Measurements from ENCODE around the gene HLCS.
"Not testable (repeated sequence)": the region's sequence is repeated elsewhere in the genome, so short reads cannot be mapped to it uniquely, and the experiment has no call there.

HLCS gene

DNA sequence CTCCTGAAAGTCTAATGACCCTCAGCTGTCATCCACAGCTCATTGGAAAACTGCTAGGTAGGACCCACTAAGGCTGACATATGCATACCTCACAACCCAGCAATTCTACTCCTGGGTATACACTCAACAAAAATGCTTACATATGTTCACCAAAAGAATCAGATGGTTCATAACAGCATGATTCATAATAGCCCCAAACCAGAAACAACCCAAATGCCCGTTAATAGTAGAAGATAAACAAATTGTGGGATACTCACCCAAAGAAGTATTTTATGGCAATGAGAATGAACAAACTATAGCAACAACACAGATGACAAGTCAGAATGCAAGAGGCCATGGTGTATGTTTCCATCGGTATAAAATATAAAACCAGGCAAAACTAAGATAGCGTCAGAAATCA lies 124.6 kb downstream of the HLCS start:
- CTCF ChIA-PET: interaction anchor here (0.6 kb wide), 1 partner anchor 74 kb away, joined by 4 read pairs; no protein-coding TSS in a partner anchor
- no peaks in the 10 kb centered on the region for H3K27me3 Mint-ChIP-seq

DNA sequence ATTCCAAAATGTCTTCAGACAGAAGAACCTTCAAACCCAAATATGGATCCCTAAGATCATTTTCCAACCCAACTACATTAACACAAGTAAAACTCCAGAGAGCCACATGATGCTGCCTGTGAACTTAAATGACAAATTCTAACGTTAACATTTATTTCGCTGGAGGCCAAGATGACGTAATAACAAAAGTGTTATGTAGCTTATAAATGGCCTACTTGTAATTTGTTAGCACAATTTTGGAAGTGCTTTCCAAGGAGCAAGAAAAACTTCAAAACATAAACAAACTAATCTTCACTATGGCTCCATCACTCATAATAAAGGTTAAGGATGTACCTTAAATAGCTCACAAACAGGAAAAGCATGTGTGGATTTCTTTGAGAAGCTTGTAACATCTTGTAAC lies 126.7 kb downstream of the HLCS start:
- DNase-seq: no peak
- Mint-ChIP-seq H3K4me1 (peaks cover 3% of the 10 kb centered on the region), H3K27me3 (no peaks in the 10 kb centered on the region), H3K4me3 (no peak overlapping the region), H3K27ac (no peak overlapping the region), H3K36me3 (no peaks in the 10 kb centered on the region), H3K9me3 (no peaks in the 10 kb centered on the region)
- CTCF ChIA-PET: no interaction called here

More for the DNA sequence above, 124.6 kb downstream of the HLCS start:
- peaks cover 3% of the 10 kb centered on the region for H3K4me1 Mint-ChIP-seq
- H3K36me3 Mint-ChIP-seq: no peaks in the 10 kb centered on the region
- no peak for DNase-seq
- no peaks in the 10 kb centered on the region for H3K9me3 Mint-ChIP-seq
- H3K27ac Mint-ChIP-seq: no peak overlapping the region
- no peak overlapping the region for H3K4me3 Mint-ChIP-seq

- Mint-ChIP-seq H3K4me1 (no peaks in the 10 kb centered on the region), H3K27me3 (no peaks in the 10 kb centered on the region), H3K36me3 (no peaks in the 10 kb centered on the region), H3K4me3 (no peak overlapping the region), H3K27ac (no peak overlapping the region), H3K9me3 (no peaks in the 10 kb centered on the region)
- CTCF ChIA-PET: no interaction called here
- no peak for DNase-seq
These were observed 127.3 kb downstream of the HLCS start for GRCh38 chr21:36839123-36839522.

DNA sequence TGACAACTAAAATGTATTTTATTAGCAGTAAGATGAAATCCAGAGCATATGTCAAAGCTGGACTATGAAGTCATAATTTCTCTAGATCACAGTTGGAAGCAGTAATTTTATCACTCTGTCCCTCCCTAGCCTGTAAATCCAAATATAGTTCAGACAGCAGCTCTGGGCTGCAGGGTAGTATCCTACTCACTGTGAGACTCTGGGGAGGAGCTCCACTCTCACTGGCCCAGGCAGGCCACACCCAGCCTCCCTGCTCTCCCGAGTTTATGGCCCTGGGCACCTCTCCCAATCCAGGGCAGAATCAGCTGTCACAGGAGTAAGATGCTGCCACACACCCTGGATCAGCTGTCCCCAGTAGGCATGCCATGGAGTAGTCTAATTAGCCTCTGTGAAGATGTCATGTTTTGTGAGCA lies 131.1 kb downstream of the HLCS start:
- no peak overlapping the region for H3K27ac Mint-ChIP-seq
- no peak overlapping the region for H3K4me3 Mint-ChIP-seq
- H3K27me3 Mint-ChIP-seq: no peaks in the 10 kb centered on the region
- no peaks in the 10 kb centered on the region for H3K36me3 Mint-ChIP-seq
- DNase-seq: no peak
- H3K9me3 Mint-ChIP-seq: no peaks in the 10 kb centered on the region
- CTCF ChIA-PET: no interaction called here
- peaks cover 5% of the 10 kb centered on the region for H3K4me1 Mint-ChIP-seq

DNA sequence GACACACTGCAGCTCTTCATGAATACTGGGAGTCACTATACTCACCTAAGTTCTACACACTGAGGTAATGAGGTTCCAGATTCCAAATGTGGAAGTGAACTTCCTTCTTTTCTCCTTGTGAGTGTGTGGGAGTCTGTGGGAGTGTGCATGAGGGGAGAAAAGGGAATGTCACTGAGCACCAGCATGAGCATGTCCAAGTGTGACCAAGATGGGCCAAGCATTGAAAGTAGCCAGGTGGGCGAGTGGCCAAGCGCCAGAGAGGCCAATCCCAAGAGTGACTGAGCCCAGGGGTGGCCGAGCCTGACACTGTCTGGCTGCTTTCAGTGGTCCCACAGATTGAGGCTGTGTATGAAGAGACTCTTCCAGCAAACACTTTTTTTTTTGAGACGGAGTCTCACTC lies 132.3 kb downstream of the HLCS start:
- peaks cover 5% of the 10 kb centered on the region for H3K4me1 Mint-ChIP-seq
- no peak overlapping the region for H3K27ac Mint-ChIP-seq
- H3K4me3 Mint-ChIP-seq: no peak overlapping the region
- CTCF ChIA-PET: no interaction called here
- H3K9me3 Mint-ChIP-seq: no peaks in the 10 kb centered on the region
- H3K27me3 Mint-ChIP-seq: no peaks in the 10 kb centered on the region
- no peak for DNase-seq
- no peaks in the 10 kb centered on the region for H3K36me3 Mint-ChIP-seq

- CTCF ChIA-PET: interaction anchor here (0.6 kb wide), 1 partner anchor 69 kb away, joined by 4 read pairs; no protein-coding TSS in a partner anchor
- no peaks in the 10 kb centered on the region for H3K9me3 Mint-ChIP-seq
These were observed 136.4 kb downstream of the HLCS start for GRCh38 chr21:36830100-36830499.

DNA sequence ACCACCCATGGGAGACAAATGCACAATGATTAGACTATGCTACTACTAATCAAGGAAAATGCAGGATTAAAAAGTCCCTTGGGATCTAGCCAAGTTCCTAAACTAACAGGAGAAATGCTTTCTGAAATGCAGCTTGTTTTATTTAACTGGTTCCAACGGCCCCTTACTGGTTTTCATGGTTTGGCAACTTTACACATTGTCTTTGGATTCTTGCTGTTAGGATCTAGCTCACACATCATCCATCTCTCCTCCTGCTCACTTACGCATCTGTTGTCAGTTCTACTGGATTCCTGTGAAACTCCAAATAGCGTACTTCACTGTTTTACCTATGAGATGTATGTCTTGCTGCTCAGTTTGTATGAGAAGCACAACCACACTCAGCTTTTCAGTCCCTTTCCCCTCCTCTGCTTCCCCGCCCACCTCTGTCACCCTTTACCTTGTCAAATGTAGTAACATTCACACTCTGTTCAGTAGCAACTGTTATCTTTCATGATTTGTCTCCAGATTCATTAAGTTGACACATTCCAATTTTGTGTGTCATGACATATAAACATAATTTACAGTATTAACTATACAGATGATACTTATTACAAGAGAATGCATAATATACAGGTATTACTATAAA lies 137.5 kb downstream of the HLCS start:
- Mint-ChIP-seq H3K4me3 (no peak overlapping the region), H3K9me3 (no peaks in the 10 kb centered on the region), H3K4me1 (peaks cover 5% of the 10 kb centered on the region), H3K27ac (no peak overlapping the region), H3K36me3 (no peaks in the 10 kb centered on the region), H3K27me3 (no peaks in the 10 kb centered on the region)
- DNase-seq: no peak
- CTCF ChIA-PET: no interaction called here

More at GRCh38 chr21:36830100-36830499, 136.4 kb downstream of the HLCS start:
- Mint-ChIP-seq H3K4me3 (no peak overlapping the region), H3K27me3 (no peaks in the 10 kb centered on the region), H3K4me1 (peaks cover 5% of the 10 kb centered on the region), H3K27ac (no peak overlapping the region), H3K36me3 (no peaks in the 10 kb centered on the region)
- DNase-seq: no peak

- Mint-ChIP-seq H3K9me3 (no peaks in the 10 kb centered on the region), H3K4me1 (peaks cover 5% of the 10 kb centered on the region), H3K36me3 (no peaks in the 10 kb centered on the region), H3K4me3 (no peak overlapping the region), H3K27ac (no peak overlapping the region), H3K27me3 (no peaks in the 10 kb centered on the region)
- no peak for DNase-seq
- CTCF ChIA-PET: no interaction called here
These were observed 138.3 kb downstream of the HLCS start for GRCh38 chr21:36828208-36828607.

DNA sequence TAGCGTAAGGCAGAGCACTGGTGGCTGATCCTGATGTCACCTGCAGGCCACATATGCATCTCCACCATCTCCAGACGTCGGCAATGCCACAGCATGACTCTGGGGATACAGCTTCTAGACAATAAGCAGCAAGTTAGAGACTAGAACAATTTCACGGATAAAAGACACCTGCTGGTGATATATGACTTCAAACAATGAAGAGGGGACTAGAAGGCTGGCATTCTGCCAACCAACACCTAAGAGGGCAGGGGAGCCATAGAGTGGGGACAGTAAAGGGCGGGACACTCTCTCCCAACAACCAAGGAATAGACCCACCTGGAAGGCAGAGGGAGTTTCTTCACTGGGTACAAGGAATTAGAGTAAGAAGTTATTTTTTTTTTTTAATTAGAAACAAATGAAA lies 140.8 kb downstream of the HLCS start:
- Mint-ChIP-seq H3K36me3 (no peaks in the 10 kb centered on the region), H3K27ac (no peak overlapping the region), H3K4me1 (no peaks in the 10 kb centered on the region), H3K27me3 (no peaks in the 10 kb centered on the region), H3K9me3 (no peaks in the 10 kb centered on the region), H3K4me3 (no peak overlapping the region)
- CTCF ChIA-PET: no interaction called here
- no peak for DNase-seq

- CTCF ChIA-PET: no interaction called here
- H3K36me3 Mint-ChIP-seq: no peaks in the 10 kb centered on the region
- no peaks in the 10 kb centered on the region for H3K27me3 Mint-ChIP-seq
- H3K27ac Mint-ChIP-seq: no peak overlapping the region
- no peak overlapping the region for H3K4me3 Mint-ChIP-seq
- H3K4me1 Mint-ChIP-seq: no peaks in the 10 kb centered on the region
- DNase-seq: no peak
- no peaks in the 10 kb centered on the region for H3K9me3 Mint-ChIP-seq
These were observed 145.5 kb downstream of the HLCS start for GRCh38 chr21:36821032-36821299.

DNA sequence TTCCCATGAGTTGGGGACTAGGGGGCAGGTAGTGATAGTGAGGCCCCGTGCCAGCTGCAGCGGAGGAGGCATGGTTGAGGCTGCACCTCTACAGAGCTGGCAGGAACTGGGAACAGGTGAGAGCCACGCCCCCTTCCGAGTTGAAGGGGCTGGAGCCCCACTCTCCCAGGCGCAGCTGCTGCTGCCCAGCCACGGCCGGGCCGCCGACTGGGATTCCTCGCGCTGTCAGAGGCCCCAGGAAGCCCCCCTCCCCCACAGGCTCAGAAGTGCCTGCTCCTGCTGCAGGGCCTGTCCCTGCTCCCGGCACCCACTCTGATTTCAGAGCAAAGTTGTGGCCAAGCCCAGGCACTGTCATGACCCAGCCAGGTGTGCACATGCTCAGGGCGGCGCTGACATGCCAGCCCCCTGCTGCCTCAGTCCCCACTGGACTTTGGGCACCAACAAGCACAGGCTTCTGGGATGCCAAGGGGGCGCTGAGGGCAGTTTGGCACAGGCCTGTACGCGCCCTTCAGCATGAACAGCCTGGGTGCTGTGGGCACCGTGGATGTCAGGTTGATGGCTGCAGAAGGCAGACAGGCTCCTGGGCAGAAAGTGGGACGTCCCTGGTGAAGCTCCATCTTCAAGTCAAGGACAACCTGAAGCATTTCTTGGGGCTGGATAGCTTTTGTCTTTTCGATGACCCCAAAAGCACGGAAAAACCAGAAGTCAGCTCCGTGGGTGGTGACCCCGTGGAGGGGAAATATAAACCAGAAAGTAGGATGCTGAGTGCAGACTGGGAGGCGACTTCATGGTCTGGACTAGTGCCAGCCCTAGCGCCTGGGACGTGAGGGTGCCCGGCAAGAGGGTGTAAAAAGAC lies 146.1 kb downstream of the HLCS start:
- H3K4me3 Mint-ChIP-seq: no peak overlapping the region
- CTCF ChIA-PET: no interaction called here
- H3K27ac Mint-ChIP-seq: no peak overlapping the region
- H3K9me3 Mint-ChIP-seq: no peaks in the 10 kb centered on the region
- H3K36me3 Mint-ChIP-seq: no peaks in the 10 kb centered on the region
- no peaks in the 10 kb centered on the region for H3K27me3 Mint-ChIP-seq
- H3K4me1 Mint-ChIP-seq: no peaks in the 10 kb centered on the region
- DNase-seq: no peak

DNA sequence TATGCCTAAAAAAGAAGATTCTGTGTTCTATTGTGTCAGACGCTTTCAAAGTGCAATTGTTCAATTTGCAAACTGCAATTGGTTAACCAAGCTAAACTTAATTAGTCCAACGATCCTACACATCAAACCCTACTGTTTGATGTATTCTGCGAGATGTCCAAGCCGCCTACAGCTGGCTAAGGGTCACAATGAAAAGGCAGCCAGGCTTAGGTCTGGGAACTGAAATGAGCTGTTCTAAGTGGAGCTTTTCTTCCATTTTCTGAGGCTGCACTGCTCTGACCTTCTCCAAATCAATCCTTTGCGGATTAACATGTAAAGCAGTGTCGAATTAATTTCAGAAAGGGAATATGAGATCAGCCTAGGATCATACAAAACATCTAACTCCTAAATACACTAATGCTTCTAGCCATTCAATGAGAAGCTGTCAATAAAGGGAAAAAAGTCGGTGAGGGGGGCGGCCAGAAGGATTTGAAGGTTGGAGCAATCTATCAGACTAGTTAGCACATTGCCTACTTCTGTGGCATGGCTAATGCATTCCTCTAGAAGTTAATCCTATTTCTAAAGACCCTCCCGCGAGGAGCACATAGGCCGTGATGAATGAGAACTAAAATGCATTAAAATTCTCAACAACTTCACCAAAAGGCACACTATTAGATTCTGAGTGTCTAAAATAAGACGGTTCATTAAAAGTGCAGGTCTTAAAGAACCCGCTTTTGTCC lies 148.6 kb downstream of the HLCS start:
- Mint-ChIP-seq H3K36me3 (no peaks in the 10 kb centered on the region), H3K27ac (no peak overlapping the region), H3K4me1 (no peaks in the 10 kb centered on the region), H3K27me3 (no peaks in the 10 kb centered on the region), H3K9me3 (no peaks in the 10 kb centered on the region), H3K4me3 (no peak overlapping the region)
- no peak for DNase-seq
- CTCF ChIA-PET: no interaction called here

- no peak overlapping the region for H3K4me3 Mint-ChIP-seq
- no peak overlapping the region for H3K27ac Mint-ChIP-seq
- no peaks in the 10 kb centered on the region for H3K9me3 Mint-ChIP-seq
- CTCF ChIA-PET: no interaction called here
- no peaks in the 10 kb centered on the region for H3K4me1 Mint-ChIP-seq
- DNase-seq: no peak
- H3K27me3 Mint-ChIP-seq: no peaks in the 10 kb centered on the region
- H3K36me3 Mint-ChIP-seq: no peaks in the 10 kb centered on the region
These were observed 149.8 kb downstream of the HLCS start for GRCh38 chr21:36816561-36817130.

- H3K36me3 Mint-ChIP-seq, H3K27me3 Mint-ChIP-seq, H3K9me3 Mint-ChIP-seq, H3K4me3 Mint-ChIP-seq, DNase-seq, CTCF ChIA-PET, H3K27ac Mint-ChIP-seq, H3K4me1 Mint-ChIP-seq: not testable (repeated sequence)
These were observed 150.4 kb downstream of the HLCS start for GRCh38 chr21:36816026-36816425.

DNA sequence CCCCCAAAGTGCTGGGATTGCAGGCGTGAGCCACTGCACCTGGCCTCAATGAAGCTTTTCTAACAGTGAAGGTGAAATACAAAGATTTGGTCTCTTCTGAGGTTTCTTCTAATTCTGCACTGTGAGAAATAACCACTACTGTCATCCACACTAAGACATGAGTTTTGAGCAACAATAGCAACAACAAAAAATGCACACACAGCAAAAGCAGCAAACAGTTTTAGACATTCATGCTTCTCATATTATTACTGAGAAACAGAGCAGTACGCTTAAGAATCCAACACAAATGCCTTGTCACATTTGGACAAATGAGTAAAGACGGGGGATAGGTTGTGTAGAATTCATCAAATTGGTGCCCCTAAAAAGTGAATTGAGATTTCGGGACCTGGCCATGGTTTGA lies 151.2 kb downstream of the HLCS start:
- Mint-ChIP-seq H3K27me3 (no peaks in the 10 kb centered on the region), H3K27ac (no peak overlapping the region), H3K36me3 (no peaks in the 10 kb centered on the region), H3K4me3 (no peak overlapping the region), H3K4me1 (no peaks in the 10 kb centered on the region), H3K9me3 (no peaks in the 10 kb centered on the region)
- DNase-seq: no peak
- CTCF ChIA-PET: no interaction called here
